CD4-positive, alpha-beta T cell treated with Interleukin-12 subunit alpha and Interleukin-12 subunit beta, for 1 hour (primary cell): ENCODE results near the gene GALNT14.
A peak's percentile ranks its signal among the peaks of the same experiment; 100 is the strongest.

Experiments
- DNase-seq: peaks from one replicate; pipeline ENCODE4 v3.0.0-alpha.2; 2020

The GALNT14 gene

DNA sequence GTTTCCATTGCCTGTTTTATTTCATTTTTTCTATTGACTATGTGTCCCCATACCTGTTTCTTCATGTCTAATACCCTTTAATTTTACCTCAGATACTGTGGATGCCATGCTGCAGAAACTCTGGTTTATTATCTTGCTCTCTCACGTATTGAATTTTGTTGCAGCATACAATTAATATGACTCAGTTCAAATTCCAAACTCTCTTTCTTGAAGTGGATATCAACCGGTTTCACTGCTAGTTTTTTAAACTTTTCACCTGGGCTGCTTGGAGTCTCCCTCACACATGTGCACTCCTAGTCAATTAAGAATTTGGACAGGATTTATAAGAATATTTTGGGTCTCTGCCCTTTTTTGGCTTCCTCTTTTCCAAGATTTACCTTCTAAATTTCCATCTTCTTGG is 260.4 kb downstream of the GALNT14 start:
- DNase-seq: no peak

DNA sequence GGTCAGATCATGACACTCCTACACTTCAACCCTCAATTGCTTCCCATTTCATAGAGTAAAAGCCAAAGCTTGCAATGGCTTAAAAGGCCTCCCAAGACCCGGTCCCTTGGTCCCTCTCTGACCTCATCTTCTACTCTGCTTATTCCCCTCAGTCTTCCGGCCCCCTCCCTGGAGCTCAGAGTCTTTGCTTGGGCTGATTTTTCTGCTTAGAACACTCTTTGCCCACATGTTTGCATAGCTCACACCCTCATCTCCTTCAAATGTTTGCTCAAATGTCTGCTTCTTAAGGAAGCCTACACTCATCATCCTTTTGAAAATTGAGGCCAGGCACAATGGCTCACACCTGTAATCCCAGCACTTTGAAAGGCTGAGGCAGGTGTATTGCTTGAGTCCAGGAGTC is 265.4 kb downstream of the GALNT14 start:
- DNase-seq: no peak

DNA sequence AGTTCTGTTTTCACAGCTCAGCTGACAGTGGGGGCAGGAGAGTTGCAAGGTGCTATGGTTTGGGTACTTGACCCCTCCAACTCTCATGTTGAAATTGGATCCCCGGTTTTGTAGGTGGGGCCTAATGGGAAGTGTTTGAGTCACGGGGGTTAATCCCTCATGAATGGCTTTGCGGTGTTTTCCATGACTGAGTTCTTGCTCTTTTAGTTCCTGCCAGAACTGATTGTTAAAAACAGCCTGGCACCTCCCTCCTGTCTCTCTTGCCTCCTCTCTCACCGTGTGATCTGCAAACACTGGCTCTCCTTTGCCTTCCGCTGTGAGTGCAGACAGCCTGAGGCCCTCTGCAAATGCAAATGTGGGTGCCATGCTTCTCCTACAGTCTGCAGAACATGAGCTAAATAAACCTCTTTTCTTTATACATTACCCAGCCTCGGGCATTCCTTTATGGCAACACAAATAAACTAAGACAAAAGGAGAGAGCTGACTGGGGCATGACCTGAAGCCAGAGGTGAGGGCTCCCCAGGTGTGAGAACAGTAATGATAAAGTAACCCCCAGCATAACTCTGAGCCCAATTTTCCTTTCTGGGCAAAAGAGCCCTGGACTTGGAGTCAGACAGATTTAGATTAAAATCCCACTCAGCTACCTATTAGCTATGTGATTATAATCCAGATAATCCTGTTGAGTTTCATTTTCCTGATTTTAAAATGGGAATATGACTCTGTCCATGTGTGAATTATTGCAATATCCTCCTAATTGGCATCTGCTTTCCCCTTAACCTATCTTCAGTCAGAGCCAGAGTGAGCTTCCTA is 266.1 kb downstream of the GALNT14 start:
- DNase-seq: no peak

DNA sequence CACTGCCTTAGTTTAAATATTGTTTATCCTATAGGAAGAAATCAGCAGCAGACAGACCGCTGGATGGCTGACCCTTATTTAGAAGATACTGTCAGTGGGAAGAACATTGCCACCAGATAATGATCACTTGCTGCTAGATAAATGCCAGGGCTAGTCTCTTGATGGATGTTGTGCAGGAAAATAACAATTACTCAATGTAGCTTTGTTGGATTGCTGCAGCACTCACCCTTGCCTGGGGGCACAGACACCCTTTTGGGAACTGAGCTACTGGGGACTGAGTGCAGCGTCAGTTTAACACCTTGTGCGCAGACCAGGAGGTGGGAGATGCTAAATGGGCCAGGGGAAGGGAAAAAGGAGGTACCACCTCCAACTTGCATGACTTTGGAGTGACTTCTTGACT is 266.8 kb downstream of the GALNT14 start:
- DNase-seq: no peak

DNA sequence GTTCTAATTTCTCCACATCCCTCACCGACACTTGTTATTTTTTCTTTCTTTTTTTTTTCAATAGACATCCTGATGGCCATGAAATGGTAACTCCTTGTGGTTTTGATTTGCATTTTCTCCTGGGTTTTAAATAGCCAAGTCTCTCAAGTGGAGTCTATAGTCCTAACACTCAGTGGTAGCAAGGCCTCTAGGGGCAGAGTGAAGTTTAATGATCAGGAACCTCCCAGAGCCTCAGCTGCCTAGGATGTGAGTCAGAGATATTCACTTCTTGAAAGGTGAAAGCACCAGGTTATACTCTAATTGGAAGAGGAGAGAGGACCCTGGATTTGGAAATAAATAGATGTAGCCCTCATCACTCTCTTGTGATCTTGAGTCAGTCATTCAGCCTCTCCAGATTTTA is 268.3 kb downstream of the GALNT14 start:
- DNase-seq: no peak

DNA sequence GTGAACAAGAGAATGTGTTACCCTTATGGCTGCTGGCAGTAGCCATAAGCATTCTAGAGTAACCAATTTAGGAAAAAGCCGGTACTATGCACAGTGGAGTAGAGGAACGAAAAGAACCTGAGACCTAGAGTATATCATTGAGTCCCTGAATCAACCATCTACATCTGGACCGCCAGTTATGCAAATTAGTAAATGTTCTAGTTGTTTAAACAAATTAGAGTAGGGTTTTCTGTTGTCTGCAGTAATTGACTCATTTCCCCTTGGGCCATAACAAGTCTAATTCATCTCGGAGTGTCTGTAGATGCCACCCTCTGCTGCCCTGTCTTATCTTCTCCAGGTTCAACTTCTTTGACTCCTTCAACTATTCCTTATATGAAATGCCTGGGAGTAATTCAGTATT is 270.9 kb downstream of the GALNT14 start:
- no peak for DNase-seq

DNA sequence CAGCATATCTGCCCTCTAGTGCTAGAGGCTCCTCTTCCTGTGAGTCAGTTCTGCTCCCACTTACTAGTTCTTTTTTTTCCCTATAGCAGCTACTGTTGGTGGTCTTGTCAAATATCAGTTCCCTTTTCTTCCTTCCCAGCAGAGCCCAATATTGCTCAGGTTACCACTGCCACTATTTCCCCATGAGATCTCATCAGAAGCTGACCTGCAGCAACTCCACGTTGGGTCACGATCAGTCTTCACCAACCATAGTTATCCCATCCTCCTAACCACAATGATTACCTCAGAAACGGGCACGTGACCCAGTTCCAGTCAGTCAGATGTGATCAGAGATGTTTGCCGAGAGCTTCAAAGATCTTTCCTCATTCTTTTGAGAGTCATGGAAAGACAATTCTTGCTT is 271.3 kb downstream of the GALNT14 start:
- no peak for DNase-seq

DNA sequence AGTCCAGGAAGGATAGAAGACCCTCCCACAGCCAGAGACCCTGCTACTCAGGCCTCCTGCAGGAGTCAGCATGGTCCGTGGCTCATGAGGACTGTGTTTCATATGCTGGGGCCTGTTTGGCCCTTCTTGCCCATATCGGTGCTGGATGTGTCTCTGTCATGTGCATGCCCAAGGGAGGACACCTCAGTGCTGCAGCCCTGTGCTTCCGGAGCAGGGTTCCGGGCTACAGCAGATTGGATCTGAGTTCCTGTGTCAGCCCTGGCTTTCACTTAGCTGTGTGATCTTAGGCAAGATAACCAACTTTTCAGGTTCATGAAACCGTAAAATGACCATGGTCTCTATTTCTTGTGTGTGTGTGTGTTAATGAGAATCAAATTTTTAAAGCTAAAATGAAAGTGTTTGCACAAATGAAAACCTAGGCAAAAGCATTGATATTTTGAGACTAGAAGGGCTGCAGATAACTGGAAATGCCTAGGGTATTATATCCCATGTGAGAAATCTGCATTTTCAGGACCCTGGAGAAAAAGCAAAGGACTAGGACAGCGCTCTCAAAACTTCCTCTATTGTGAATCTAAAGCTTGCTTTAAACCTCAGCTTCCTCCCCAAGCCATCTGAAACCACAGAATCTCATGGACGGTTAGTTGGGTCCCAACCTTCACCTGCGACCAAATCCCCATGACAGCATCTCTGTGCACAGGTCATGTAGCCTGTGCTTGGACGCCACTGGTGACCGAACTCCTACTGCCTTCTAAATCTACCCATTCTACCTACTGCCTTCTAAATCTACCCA is 272.2 kb downstream of the GALNT14 start:
- DNase-seq: no peak

DNA sequence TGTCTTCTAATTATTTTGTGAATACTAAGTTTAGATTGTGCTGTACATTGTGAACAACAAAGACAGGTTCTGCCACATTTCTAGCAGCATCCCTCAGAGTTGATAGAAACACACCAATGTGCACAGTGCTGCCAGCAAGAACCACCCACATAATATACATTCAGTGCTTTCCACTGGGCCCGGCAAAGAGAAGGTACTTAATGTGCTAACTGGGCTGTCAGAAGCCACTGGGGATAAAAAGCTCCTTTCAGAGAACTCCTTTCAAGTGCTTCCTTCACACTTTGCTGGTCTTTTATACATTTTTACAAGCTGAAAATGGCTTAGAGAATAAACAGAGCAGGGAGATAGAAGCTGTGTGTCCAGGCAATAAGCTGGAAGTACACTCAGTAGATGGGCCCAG is 273.0 kb downstream of the GALNT14 start:
- DNase-seq: no peak

DNA sequence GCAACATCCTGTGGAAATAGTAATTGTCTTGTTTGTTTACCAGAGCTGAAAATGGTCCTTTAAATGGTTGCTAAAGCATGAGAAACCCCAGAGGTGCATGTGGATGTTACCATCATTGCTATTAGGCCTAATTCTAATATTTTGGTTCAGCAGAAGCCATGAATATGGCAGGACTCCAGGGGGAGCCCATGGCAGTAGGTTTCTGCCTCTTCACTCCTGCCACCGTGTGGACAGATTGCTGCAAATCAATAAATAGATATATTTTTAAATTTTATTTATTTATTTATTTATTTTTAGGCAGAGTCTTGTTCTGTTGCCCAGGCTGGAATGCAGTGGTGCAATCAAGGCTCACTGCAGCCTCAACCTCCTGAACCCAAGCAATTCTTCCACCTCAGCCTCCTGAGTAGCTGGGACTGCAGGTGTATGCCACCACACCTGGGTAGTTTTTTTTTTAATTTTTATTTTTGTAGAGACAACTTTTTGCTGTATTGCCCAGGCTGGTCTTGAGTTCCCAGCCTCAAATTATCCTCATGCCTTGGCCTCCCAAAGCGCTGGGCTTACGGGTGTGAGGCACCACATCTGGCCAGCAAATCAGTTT is 276.1 kb downstream of the GALNT14 start:
- DNase-seq: peak; percentile 53

DNA sequence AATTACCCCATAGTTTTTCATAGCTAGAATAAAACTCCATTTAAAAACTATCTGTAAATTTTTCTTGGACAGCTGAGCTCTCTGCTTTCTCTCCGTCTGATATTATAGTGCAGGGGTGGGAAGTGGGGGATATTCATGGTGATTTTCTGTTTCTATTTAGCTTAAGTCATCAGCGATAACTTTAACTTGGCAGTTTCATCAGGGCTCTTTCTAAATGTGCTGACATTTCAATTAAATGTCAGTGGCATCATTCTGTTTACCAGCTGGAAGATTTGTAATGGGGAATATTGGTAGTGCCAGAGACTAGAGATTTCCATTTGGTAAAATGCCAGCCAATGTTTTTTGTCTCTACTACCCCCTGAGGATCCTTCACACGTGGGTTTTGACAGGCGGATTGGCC is 277.5 kb downstream of the GALNT14 start:
- DNase-seq: no peak
